Measurements from ENCODE around the gene YIPF5. TPM values are rescaled to one million over a fixed set of nuclear protein-coding genes. Genes with fewer than 3 reads are reported as not detected.
A peak's percentile ranks its signal among the peaks of the same experiment; 100 is the strongest.

Gene YIPF5
- total RNA-seq, 1 experiment from 2014 or later, result 53.9 TPM

- DNase-seq (ENCODE audit: low read depth), result no peak
Observed at GRCh38 chr5:144179226-144179625, 8.8 kb upstream of the YIPF5 start.

- DNase-seq (ENCODE audit: low read depth), result peak; percentile 19
Observed at GRCh38 chr5:144177548-144177947, 7.1 kb upstream of the YIPF5 start.

- no peak for DNase-seq (ENCODE audit: low read depth)
Observed at GRCh38 chr5:144173766-144174165, 3.3 kb upstream of the YIPF5 start.

- no peak for DNase-seq (ENCODE audit: low read depth)
Observed at GRCh38 chr5:144169904-144170275, 569 bp downstream of the YIPF5 start.

GRCh38 chr5:144167998-144168397 is 2.5 kb downstream of the YIPF5 start:
- DNase-seq (ENCODE audit: low read depth), result no peak

- DNase-seq (ENCODE audit: low read depth), result no peak
Observed at GRCh38 chr5:144166696-144167095, 3.8 kb downstream of the YIPF5 start.

- no peak for DNase-seq (ENCODE audit: low read depth)
Observed at GRCh38 chr5:144162686-144163085, 7.8 kb downstream of the YIPF5 start.

GRCh38 chr5:144156767-144157171 is 13.7 kb downstream of the YIPF5 start:
- DNase-seq (ENCODE audit: low read depth), result peak; percentile 17

GRCh38 chr5:144151026-144151425 is 19.4 kb downstream of the YIPF5 start:
- no peak for DNase-seq (ENCODE audit: low read depth)

GRCh38 chr5:144144956-144145751 is 25.3 kb downstream of the YIPF5 start:
- DNase-seq (ENCODE audit: low read depth), result no peak

GRCh38 chr5:144143625-144144024 is 26.8 kb downstream of the YIPF5 start:
- no peak for DNase-seq (ENCODE audit: low read depth)

GRCh38 chr5:144142824-144143162 is 27.7 kb downstream of the YIPF5 start:
- DNase-seq (ENCODE audit: low read depth), result no peak

GRCh38 chr5:144142139-144142823 is 28.2 kb downstream of the YIPF5 start:
- DNase-seq (ENCODE audit: low read depth), result peak; percentile 31

GRCh38 chr5:144141585-144141984 is 28.9 kb downstream of the YIPF5 start:
- DNase-seq (ENCODE audit: low read depth), result no peak

- peak; percentile 7 for DNase-seq (ENCODE audit: low read depth)
Observed at GRCh38 chr5:144139586-144139985, 30.9 kb downstream of the YIPF5 start.

GRCh38 chr5:144135113-144135762 is 35.2 kb downstream of the YIPF5 start:
- DNase-seq (ENCODE audit: low read depth), result no peak

- no peak for DNase-seq (ENCODE audit: low read depth)
Observed at GRCh38 chr5:144134194-144134826, 36.1 kb downstream of the YIPF5 start.

GRCh38 chr5:144133050-144133633 is 37.3 kb downstream of the YIPF5 start:
- no peak for DNase-seq (ENCODE audit: low read depth)

- DNase-seq (ENCODE audit: low read depth), result no peak
Observed at GRCh38 chr5:144131261-144131660, 39.2 kb downstream of the YIPF5 start.

- DNase-seq (ENCODE audit: low read depth), result no peak
Observed at GRCh38 chr5:144130306-144130705, 40.2 kb downstream of the YIPF5 start.

GRCh38 chr5:144128844-144129243 is 41.6 kb downstream of the YIPF5 start:
- no peak for DNase-seq (ENCODE audit: low read depth)

- no peak for DNase-seq (ENCODE audit: low read depth)
Observed at GRCh38 chr5:144126707-144127106, 43.8 kb downstream of the YIPF5 start.
